SK-N-SH treated with all-trans-retinoic acid at 6 μM for 48 hours (cell line): ENCODE results near the gene CHP1.
"Not testable (repeated sequence)": the region's sequence is repeated elsewhere in the genome, so short reads cannot be mapped to it uniquely, and the experiment has no call there.

Experiments
- RARB ChIP-seq: fragments of 250-450 bp; sonication (Bioruptor Pico); IDR thresholded peaks from 2 replicates; pipeline ENCODE4 v1.8.0; 2021; ENCODE audit warnings: mild to moderate bottlenecking, moderate library complexity
- SNAI2 ChIP-seq: fragments of 250-450 bp; sonication (Bioruptor Pico); IDR thresholded peaks from 2 replicates; pipeline ENCODE4 v1.5.0; 2020; ENCODE audit warnings: mild to moderate bottlenecking, moderate library complexity
- ZFP30 ChIP-seq: fragments of 450-650 bp; formaldehyde crosslinking; IDR thresholded peaks from 2 replicates; pipeline ENCODE4 v1.5.0; 2022; ENCODE audit warnings: mild to moderate bottlenecking, moderate library complexity

DNA sequence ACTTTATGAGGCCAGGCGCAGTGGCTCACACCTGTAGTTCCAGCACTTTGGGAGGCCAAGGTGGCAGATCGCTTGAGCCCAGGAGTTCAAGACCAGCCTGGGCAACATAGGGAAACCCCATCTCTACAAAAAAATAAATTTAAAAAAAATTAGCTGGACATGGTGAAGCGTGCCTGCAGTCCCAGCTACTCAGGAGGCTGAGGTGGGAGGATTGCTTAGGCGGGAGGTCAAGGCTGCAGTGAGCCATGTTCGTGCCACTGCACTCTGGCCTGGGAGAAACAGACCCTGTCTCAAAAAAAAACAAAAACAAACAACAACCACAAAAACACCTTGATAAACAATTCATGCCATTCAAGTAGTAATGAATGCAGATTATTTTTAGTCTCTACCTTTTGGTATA, 4.2 kb downstream of the CHP1 start:
- TF ChIP-seq RARB, ZFP30, SNAI2 (CRISPR knock-in tag): not testable (repeated sequence)
